ENCODE measurements around the gene PSMB8. TPM values are rescaled to one million over a fixed set of nuclear protein-coding genes. Genes with fewer than 3 reads are reported as not detected.

PSMB8 gene
- total and polyA plus RNA-seq, 12 donors = 49.2 to 195 (median 88.1) TPM

GRCh38 chr6:32845384-32845884 lies 1.6 kb upstream of the PSMB8 start:
- peak overlapping the region in 2 of 5 donors; percentile 95 to 98 for H3K27ac ChIP-seq
- intact Hi-C loops (cut with DNase I) = no loop called here
- peaks cover 6 to 25% of the 10 kb centered on the region in 2 donors for H3K4me1 ChIP-seq (replicated peaks in 1 of 2)
- no peaks in the 10 kb centered on the region for H3K9me3 ChIP-seq (replicated peaks in 1 of 3)
- no peaks in the 10 kb centered on the region for H3K27me3 ChIP-seq
- DNase-seq = peak in 2 of 7 donors; percentile 22 to 33
- peaks cover 0 to 74% of the 10 kb centered on the region in 2 donors for H3K36me3 ChIP-seq (replicated peaks in 1 of 2)
- WGBS, 4 donors = 65 to 72% (median 69%) methylated on average over 6 to 10 of the region's 10 CpGs
- TF ChIP-seq POLR2A (IDR thresholded peaks at IDR 0.05) (no peak), CTCF (IDR thresholded peaks at IDR 0.05) (no peak)
- H3K4me3 ChIP-seq = peak overlapping the region in 1 of 4 donors; percentile 79

- peaks cover 6 to 25% of the 10 kb centered on the region in 2 donors for H3K4me1 ChIP-seq (replicated peaks in 1 of 2)
- TF ChIP-seq POLR2A (IDR thresholded peaks at IDR 0.05) (no peak), CTCF (IDR thresholded peaks at IDR 0.05) (no peak)
- peaks cover 0 to 73% of the 10 kb centered on the region in 2 donors for H3K36me3 ChIP-seq (replicated peaks in 1 of 2)
- no peaks in the 10 kb centered on the region for H3K9me3 ChIP-seq (replicated peaks in 1 of 3)
- DNase-seq = no peak
- intact Hi-C loops (cut with DNase I) = no loop called here
- peak overlapping the region; percentile 79 to 98 (median 89) for H3K27ac ChIP-seq
- peak overlapping the region in 3 of 4 donors; percentile 10 to 82 (median 79) for H3K4me3 ChIP-seq
- H3K27me3 ChIP-seq = no peaks in the 10 kb centered on the region
- WGBS, 4 donors = 27 to 32% (median 31%) methylated on average over 19 of the region's 19 CpGs
Measured at GRCh38 chr6:32844839-32845383, 1.1 kb upstream of the PSMB8 start.

- Histone ChIP-seq H3K36me3 (replicated peaks in 1 of 2) (peaks cover 0 to 61% of the 10 kb centered on the region in 2 donors), H3K9me3 (replicated peaks in 1 of 3) (no peaks in the 10 kb centered on the region), H3K4me1 (replicated peaks in 1 of 2) (peaks cover 12 to 25% of the 10 kb centered on the region in 2 donors), H3K27ac (peak overlapping the region; percentile 79 to 98 (median 89)), H3K4me3 (peak overlapping the region; percentile 10 to 90 (median 80)), H3K27me3 (no peaks in the 10 kb centered on the region)
- intact Hi-C loops (cut with DNase I) = no loop called here
- WGBS, 4 donors = 5 to 16% (median 6%) methylated on average over 9 to 28 of the region's 28 CpGs
- TF ChIP-seq POLR2A (IDR thresholded peaks at IDR 0.05) = peak in 1 of 2 donors; percentile 6
- no peak for TF ChIP-seq CTCF (IDR thresholded peaks at IDR 0.05)
- no peak for DNase-seq
Measured at GRCh38 chr6:32843331-32843978, 392 bp downstream of the PSMB8 start.

GRCh38 chr6:32842690-32843089 lies 1.2 kb downstream of the PSMB8 start:
- intact Hi-C loops (cut with DNase I) = no loop called here
- peaks cover 0 to 53% of the 10 kb centered on the region in 2 donors for H3K36me3 ChIP-seq (replicated peaks in 1 of 2)
- 85 to 89% (median 87%) methylated on average over 8 of the region's 8 CpGs for WGBS, 4 donors

More at GRCh38 chr6:32842690-32843089, 1.2 kb downstream of the PSMB8 start:
- no peaks in the 10 kb centered on the region for H3K9me3 ChIP-seq (replicated peaks in 1 of 3)
- peak in 1 of 7 donors; percentile 52 for DNase-seq
- H3K4me3 ChIP-seq = peak overlapping the region in 1 of 4 donors; percentile 79
- no peaks in the 10 kb centered on the region for H3K27me3 ChIP-seq
- TF ChIP-seq CTCF (IDR thresholded peaks at IDR 0.05) (no peak), POLR2A (IDR thresholded peaks at IDR 0.05) (no peak)
- peak overlapping the region in 1 of 5 donors; percentile 95 for H3K27ac ChIP-seq
- H3K4me1 ChIP-seq (replicated peaks in 1 of 2) = peaks cover 15 to 29% of the 10 kb centered on the region in 2 donors

Data from adrenal gland (tissue), 12 donors.